Mesenteric fat pad (tissue), 1 donor: ENCODE measurements around the gene THOC2. TPM values are rescaled to one million over a fixed set of nuclear protein-coding genes. Genes with fewer than 3 reads are reported as not detected.
"Not testable (repeated sequence)": the region's sequence is repeated elsewhere in the genome, so short reads cannot be mapped to it uniquely, and the experiment has no call there.

Experiments used
- DNase-seq: peaks from one replicate; pipeline ENCODE4 v3.0.0-alpha.2; 2020; ENCODE audit warnings: low spot score
- total RNA-seq: library from RNA; stranded (reverse); fragmentation: NEBNext Ultra II Directional; extraction: Animal tissue kit (Norgen Biotek cat#: 25700); gene quantifications from one replicate; pipeline ENCODE4 v1.2.1, GENCODE V29; 2021
- donor health status: DM: yes; HTN: yes; CAD: no.

The THOC2 gene
- total RNA-seq, 1 donor from 2014 or later: 53.8 TPM

- DNase-seq: not testable (repeated sequence)
Observed at GRCh38 chrX:123574027-123574426, 158.8 kb downstream of the THOC2 start.

GRCh38 chrX:123570011-123570590 is 162.8 kb downstream of the THOC2 start:
- no peak for DNase-seq

DNA sequence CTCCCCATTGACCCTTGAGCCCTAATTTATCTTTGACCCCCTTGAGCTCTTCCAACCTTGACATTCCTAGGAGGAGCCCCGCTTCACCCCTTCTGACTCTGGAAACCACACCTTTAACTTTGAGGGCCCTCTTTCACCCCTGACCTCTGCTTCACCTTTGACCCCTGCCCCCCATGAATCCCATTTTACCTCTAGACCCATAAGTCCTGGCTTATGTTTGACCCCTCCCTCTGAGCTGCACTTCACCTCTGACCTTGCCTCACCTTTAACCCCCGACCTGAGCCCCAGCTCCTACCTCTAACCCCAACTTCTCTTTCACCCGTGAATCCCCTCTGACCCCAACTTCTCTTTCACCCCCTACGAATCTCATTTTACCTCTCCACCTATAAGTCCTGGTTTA is 169.7 kb downstream of the THOC2 start:
- DNase-seq: no peak

GRCh38 chrX:123562342-123563146 is 170.3 kb downstream of the THOC2 start:
- DNase-seq: peak; percentile 76

DNA sequence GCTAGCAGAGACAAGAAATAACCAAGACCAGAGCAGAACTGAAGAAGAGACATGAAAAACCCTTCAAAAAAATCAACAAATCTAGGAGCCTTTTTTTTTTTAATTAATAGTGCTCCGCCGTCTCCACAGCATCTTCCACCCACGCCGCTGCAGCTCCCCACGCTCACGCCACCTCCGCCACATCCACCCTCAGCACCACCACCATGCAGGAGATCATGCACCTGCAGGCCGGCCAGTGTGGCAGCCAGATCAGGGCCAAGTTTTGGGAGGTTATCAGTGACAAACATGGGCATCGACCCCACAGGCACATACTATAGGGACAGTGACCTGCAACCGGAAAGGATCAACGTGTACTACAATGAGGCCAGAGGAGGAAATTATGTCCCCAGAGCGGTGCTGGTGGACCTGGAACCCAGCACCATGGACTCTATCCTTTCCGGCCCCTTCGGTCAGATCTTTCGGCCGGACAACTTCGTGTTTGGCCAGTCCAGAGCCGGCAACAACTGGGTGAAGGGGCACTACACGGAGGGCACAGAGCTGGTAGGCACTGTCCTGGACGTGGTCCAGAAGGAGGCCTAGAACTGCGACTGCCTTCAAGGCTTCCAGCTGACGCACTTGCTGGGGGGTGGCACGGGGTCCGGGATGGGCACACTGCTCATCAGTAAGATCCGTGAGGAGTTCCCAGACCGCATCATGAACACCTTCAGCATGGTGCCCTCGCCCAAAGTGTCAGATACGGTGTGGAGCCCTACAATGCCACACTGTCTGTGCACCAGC is 171.2 kb downstream of the THOC2 start:
- peak; percentile 85 for DNase-seq

DNA sequence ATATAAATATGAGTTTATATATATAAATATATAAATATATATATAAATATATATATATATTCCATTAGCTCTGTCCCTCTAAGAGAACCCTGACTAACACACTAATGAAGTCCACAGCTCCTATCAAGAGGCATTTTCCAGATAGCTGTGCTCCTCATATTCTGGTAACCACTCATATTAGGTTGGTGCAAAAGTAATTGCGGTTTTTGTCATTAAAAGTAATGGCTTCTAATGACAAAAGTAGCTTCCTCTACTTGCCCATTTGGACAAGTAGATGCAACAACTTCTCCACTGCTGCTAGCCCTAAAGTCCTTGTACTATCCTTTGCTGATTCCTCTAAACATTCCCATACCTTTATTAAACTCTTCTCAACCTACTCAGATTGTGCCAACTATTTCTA is 182.0 kb downstream of the THOC2 start:
- DNase-seq: no peak

Other genes with a start within 250 kb of the THOC2 start
- gene XIAP, start 127.0 kb upstream of the THOC2 start, total RNA-seq: 45.2 TPM
- gene STAG2, start 228.7 kb upstream of the THOC2 start, total RNA-seq: 52.0 TPM